ENCODE measurements around the gene ACVR2A. TPM values are rescaled to one million over a fixed set of nuclear protein-coding genes. Genes with fewer than 3 reads are reported as not detected.
A peak's percentile ranks its signal among the peaks of the same experiment; 100 is the strongest.

The ACVR2A gene
- total and polyA plus RNA-seq, 2 donors (not counting 1 experiment from before 2014, with no cell fraction given) = 0.91 to 2.0 TPM

DNA sequence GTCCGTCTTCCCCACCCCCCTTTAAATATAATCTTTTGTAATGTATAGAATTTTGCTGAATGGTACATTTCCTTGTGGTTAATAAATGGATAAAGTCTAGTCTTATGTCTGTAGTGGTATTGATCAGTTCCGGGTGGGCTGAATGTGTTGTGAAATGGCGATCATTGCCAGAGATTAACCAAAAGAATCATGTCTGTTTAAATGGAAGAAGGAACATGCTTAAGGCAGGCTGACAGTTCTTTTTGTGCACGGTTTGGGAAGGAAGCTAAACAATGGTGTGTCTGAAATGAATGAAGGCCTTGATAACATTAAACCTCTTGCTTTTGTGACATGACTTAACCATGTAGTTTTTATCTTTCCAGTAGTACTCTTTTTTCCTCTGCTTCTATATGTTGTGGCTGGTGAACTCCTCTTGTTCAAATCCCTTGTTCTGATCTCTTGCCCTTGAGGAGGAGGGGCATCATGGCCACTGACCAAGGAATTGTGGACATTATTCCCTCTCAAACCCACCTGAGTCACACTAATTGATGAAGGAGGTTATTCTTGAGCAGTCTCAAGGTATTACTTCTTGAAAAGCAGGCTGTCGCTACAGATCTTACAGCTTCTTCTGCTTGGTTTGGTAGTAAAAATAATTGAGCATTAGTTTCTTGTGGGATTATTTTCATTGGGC, 1.7 kb downstream of the ACVR2A start:
- TF ChIP-seq EZH2 (IDR thresholded peaks at IDR 0.05; ENCODE audit: borderline replicate concordance, insufficient read depth, low read depth, low read length, poor library complexity, severe bottlenecking) = no peak
- TF ChIP-seq, protein P1, sequence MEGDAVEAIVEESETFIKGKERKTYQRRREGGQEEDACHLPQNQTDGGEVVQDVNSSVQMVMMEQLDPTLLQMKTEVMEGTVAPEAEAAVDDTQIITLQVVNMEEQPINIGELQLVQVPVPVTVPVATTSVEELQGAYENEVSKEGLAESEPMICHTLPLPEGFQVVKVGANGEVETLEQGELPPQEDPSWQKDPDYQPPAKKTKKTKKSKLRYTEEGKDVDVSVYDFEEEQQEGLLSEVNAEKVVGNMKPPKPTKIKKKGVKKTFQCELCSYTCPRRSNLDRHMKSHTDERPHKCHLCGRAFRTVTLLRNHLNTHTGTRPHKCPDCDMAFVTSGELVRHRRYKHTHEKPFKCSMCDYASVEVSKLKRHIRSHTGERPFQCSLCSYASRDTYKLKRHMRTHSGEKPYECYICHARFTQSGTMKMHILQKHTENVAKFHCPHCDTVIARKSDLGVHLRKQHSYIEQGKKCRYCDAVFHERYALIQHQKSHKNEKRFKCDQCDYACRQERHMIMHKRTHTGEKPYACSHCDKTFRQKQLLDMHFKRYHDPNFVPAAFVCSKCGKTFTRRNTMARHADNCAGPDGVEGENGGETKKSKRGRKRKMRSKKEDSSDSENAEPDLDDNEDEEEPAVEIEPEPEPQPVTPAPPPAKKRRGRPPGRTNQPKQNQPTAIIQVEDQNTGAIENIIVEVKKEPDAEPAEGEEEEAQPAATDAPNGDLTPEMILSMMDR (IDR thresholded peaks at IDR 0.05) = no peak
- H3K27ac Mint-ChIP-seq = no peak overlapping the region
- peaks cover 0 to 24% (median 18%) of the 10 kb centered on the region in 4 experiments for H3K27me3 ChIP-seq (replicated peaks in 1 of 4; ENCODE audit: control extremely low read depth in 1 of 4, control insufficient read depth in 3 of 4, insufficient read depth in 4 of 4, low read length in 3 of 4)
- H3K9me3 Mint-ChIP-seq (ENCODE audit: insufficient read depth) = no peaks in the 10 kb centered on the region
- no peak overlapping the region for H2AFZ ChIP-seq (ENCODE audit: insufficient read depth, low read depth, low read length, poor library complexity, severe bottlenecking)
- peaks cover 12% of the 10 kb centered on the region for H3K79me2 ChIP-seq (ENCODE audit: control insufficient read depth, insufficient read depth, low read length)
- peaks cover 0 to 2% (median 0%) of the 10 kb centered on the region in 3 donors for H3K9me3 ChIP-seq (ENCODE audit: control extremely low read depth in 1 of 3, control insufficient read depth in 2 of 3, insufficient read depth in 1 of 3, low read length in 2 of 3)
- peaks cover 19 to 21% of the 10 kb centered on the region in 2 donors for H3K4me1 ChIP-seq (ENCODE audit: control insufficient read depth in 2 of 2, insufficient read depth in 2 of 2, low read length in 2 of 2)
- no peak overlapping the region for H3K4me3 ChIP-seq (ENCODE audit: control extremely low read depth in 1 of 5, extremely low read depth in 1 of 5, insufficient read depth in 1 of 5, low read depth in 2 of 5, low read length in 4 of 5)
- H3K4me1 Mint-ChIP-seq = peaks cover 27% of the 10 kb centered on the region
- no peaks in the 10 kb centered on the region for H3K36me3 ChIP-seq (replicated peaks in 1 of 2; ENCODE audit: control extremely low read depth in 1 of 2, control insufficient read depth in 1 of 2, extremely low read depth in 1 of 2, insufficient read depth in 2 of 2, low read length in 1 of 2)
- POLR2A ChIA-PET = no interaction called here
- DNase-seq (peak; percentile 10), ATAC-seq (ENCODE audit: low read depth) (no peak)
- intact Hi-C loops (cut with micrococcal nuclease) = loop anchor here (5.0 to 10.0 kb wide), 2 partner anchors 798 to 1031 kb away; partner anchors contain the start of genes EPC2 and KIF5C
- peaks cover 54% of the 10 kb centered on the region for H3K27me3 Mint-ChIP-seq
- no peaks in the 10 kb centered on the region for H4K20me1 ChIP-seq (ENCODE audit: control insufficient read depth, insufficient read depth, low read length, poor library complexity, severe bottlenecking)
- CTCF ChIA-PET = no interaction called here
- H3K4me3 Mint-ChIP-seq = peak overlapping the region; percentile 20
- no peak overlapping the region for H3K27ac ChIP-seq (ENCODE audit: low read length in 2 of 2)
- no peak overlapping the region for H3K9ac ChIP-seq (ENCODE audit: low read length)
- WGBS (ENCODE audit: insufficient coverage) = 26% methylated on average over 2 of the region's 5 CpGs
- no peak overlapping the region for H3K4me2 ChIP-seq (replicated peaks; ENCODE audit: low read depth, low read length, poor library complexity, severe bottlenecking)

DNA sequence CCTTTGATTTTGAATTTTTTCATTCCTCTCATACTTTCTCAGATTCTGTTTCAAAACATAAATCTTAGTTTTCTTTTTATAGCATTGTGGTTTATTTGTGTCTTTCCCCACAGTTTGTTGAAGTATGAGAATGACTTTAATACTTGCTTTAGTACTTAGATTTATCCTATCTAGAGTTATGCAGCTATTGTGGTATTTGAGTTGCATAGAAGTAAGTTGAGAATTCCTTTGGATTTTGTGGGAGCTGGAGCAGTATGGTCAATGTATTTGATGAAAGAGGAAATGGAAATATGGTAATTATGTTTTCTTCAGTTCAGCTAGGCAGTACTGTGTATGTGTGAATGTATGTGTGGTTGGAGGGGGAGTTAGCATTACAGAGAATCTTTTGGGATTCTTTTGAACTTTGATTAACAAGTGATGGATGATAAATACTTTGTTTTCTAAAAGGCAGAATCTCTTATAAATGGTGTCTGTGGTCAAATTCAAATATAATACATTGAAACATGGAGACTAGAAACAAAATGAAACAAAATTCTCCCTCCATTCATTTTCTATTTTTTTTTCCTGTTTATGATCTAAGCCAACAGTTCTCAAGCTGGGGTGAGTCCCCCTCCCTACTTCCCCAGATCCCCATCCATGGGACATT, 3.0 kb downstream of the ACVR2A start:
- Histone ChIP-seq H3K36me3 (replicated peaks in 1 of 2; ENCODE audit: control extremely low read depth in 1 of 2, control insufficient read depth in 1 of 2, extremely low read depth in 1 of 2, insufficient read depth in 2 of 2, low read length in 1 of 2) (no peaks in the 10 kb centered on the region), H3K9me3 (ENCODE audit: control extremely low read depth in 1 of 3, control insufficient read depth in 2 of 3, insufficient read depth in 1 of 3, low read length in 2 of 3) (peaks cover 0 to 2% (median 0%) of the 10 kb centered on the region in 3 donors), H4K20me1 (ENCODE audit: control insufficient read depth, insufficient read depth, low read length, poor library complexity, severe bottlenecking) (no peaks in the 10 kb centered on the region), H2AFZ (ENCODE audit: insufficient read depth, low read depth, low read length, poor library complexity, severe bottlenecking) (no peak overlapping the region), H3K9ac (ENCODE audit: low read length) (no peak overlapping the region), H3K4me3 (ENCODE audit: control extremely low read depth in 1 of 5, extremely low read depth in 1 of 5, insufficient read depth in 1 of 5, low read depth in 2 of 5, low read length in 4 of 5) (no peak overlapping the region), H3K4me1 (ENCODE audit: control insufficient read depth in 2 of 2, insufficient read depth in 2 of 2, low read length in 2 of 2) (peaks cover 19 to 21% of the 10 kb centered on the region in 2 donors), H3K27ac (ENCODE audit: low read length in 2 of 2) (no peak overlapping the region), H3K27me3 (replicated peaks in 1 of 4; ENCODE audit: control extremely low read depth in 1 of 4, control insufficient read depth in 3 of 4, insufficient read depth in 4 of 4, low read length in 3 of 4) (peaks cover 0 to 19% (median 17%) of the 10 kb centered on the region in 4 experiments), H3K4me2 (replicated peaks; ENCODE audit: low read depth, low read length, poor library complexity, severe bottlenecking) (no peak overlapping the region), H3K79me2 (ENCODE audit: control insufficient read depth, insufficient read depth, low read length) (peaks cover 12% of the 10 kb centered on the region)
- POLR2A ChIA-PET = no interaction called here
- Mint-ChIP-seq H3K27ac (no peak overlapping the region), H3K27me3 (peaks cover 52% of the 10 kb centered on the region), H3K4me1 (peaks cover 24% of the 10 kb centered on the region), H3K4me3 (no peak overlapping the region), H3K9me3 (ENCODE audit: insufficient read depth) (no peaks in the 10 kb centered on the region)
- intact Hi-C loops (cut with micrococcal nuclease) = loop anchor here (5.0 to 10.0 kb wide), 2 partner anchors 797 to 1029 kb away; partner anchors contain the start of genes EPC2 and KIF5C
- CTCF ChIA-PET = no interaction called here
- no peak for DNase-seq
- TF ChIP-seq, protein P1 (IDR thresholded peaks at IDR 0.05) = no peak
- no peak for TF ChIP-seq EZH2 (IDR thresholded peaks at IDR 0.05; ENCODE audit: borderline replicate concordance, insufficient read depth, low read depth, low read length, poor library complexity, severe bottlenecking)
- no peak for ATAC-seq (ENCODE audit: low read depth)
